ENCODE results near the gene C3orf49. TPM values are rescaled to one million over a fixed set of nuclear protein-coding genes. Genes with fewer than 3 reads are reported as not detected.

Gene C3orf49
- total and polyA plus RNA-seq, 4 donors: not detected

GRCh38 chr3:63880653-63881052, 61.6 kb downstream of the C3orf49 start:
- intact Hi-C loops (cut with DNase I): no loop called here
- Histone ChIP-seq H3K4me3 (ENCODE audit: low read length in 2 of 2) (no peak overlapping the region), H3K27me3 (ENCODE audit: control insufficient read depth in 1 of 2, insufficient read depth in 2 of 2, low read length in 1 of 2) (no peaks in the 10 kb centered on the region), H3K27ac (ENCODE audit: low read depth in 1 of 2, low read length in 2 of 2) (no peak overlapping the region), H3K9me3 (ENCODE audit: control insufficient read depth, low read length) (no peaks in the 10 kb centered on the region), H3K36me3 (ENCODE audit: control insufficient read depth in 1 of 2, insufficient read depth in 2 of 2, low read length in 1 of 2) (no peaks in the 10 kb centered on the region), H3K4me1 (ENCODE audit: control insufficient read depth in 1 of 2, insufficient read depth in 2 of 2, low read length in 2 of 2) (peaks cover 2 to 7% of the 10 kb centered on the region in 2 donors)
- DNase-seq (no peak), ATAC-seq (ENCODE audit: low FRiP score) (no peak)
- WGBS, 2 donors: 91 to 94% methylated on average over 5 of the region's 5 CpGs

- H3K9me3 ChIP-seq (ENCODE audit: control insufficient read depth, low read length): no peaks in the 10 kb centered on the region
- DNase-seq (no peak), ATAC-seq (ENCODE audit: low FRiP score) (no peak)
- H3K36me3 ChIP-seq (ENCODE audit: control insufficient read depth in 1 of 2, insufficient read depth in 2 of 2, low read length in 1 of 2): no peaks in the 10 kb centered on the region
- 61% methylated on average over 3 of the region's 3 CpGs for WGBS, 2 donors
- peaks cover 2 to 3% of the 10 kb centered on the region in 2 donors for H3K4me1 ChIP-seq (ENCODE audit: control insufficient read depth in 1 of 2, insufficient read depth in 2 of 2, low read length in 2 of 2)
- intact Hi-C loops (cut with DNase I): no loop called here
- H3K27me3 ChIP-seq (ENCODE audit: control insufficient read depth in 1 of 2, insufficient read depth in 2 of 2, low read length in 1 of 2): no peaks in the 10 kb centered on the region
- H3K27ac ChIP-seq (ENCODE audit: low read depth in 1 of 2, low read length in 2 of 2): no peak overlapping the region
- H3K4me3 ChIP-seq (ENCODE audit: low read length in 2 of 2): no peak overlapping the region
Observed at GRCh38 chr3:63886858-63887257, 67.8 kb downstream of the C3orf49 start.

- no peaks in the 10 kb centered on the region for H3K27me3 ChIP-seq (ENCODE audit: control insufficient read depth in 1 of 2, insufficient read depth in 2 of 2, low read length in 1 of 2)
- H3K36me3 ChIP-seq (ENCODE audit: control insufficient read depth in 1 of 2, insufficient read depth in 2 of 2, low read length in 1 of 2): no peaks in the 10 kb centered on the region
- intact Hi-C loops (cut with DNase I): no loop called here
- H3K27ac ChIP-seq (ENCODE audit: low read depth in 1 of 2, low read length in 2 of 2): no peak overlapping the region
- ATAC-seq (ENCODE audit: low FRiP score) (no peak), DNase-seq (no peak)
- no peak overlapping the region for H3K4me3 ChIP-seq (ENCODE audit: low read length in 2 of 2)
- peaks cover 3 to 4% of the 10 kb centered on the region in 2 donors for H3K4me1 ChIP-seq (ENCODE audit: control insufficient read depth in 1 of 2, insufficient read depth in 2 of 2, low read length in 2 of 2)
- H3K9me3 ChIP-seq (ENCODE audit: control insufficient read depth, low read length): no peaks in the 10 kb centered on the region
- WGBS, 2 donors: 96 to 98% methylated on average over 5 of the region's 5 CpGs
Observed at GRCh38 chr3:63891518-63891917, 72.4 kb downstream of the C3orf49 start.

- WGBS, 2 donors: 92 to 98% methylated on average over 1 of the region's 1 CpG
- no peak for ATAC-seq (ENCODE audit: low FRiP score)
- Histone ChIP-seq H3K9me3 (ENCODE audit: control insufficient read depth, low read length) (no peaks in the 10 kb centered on the region), H3K4me3 (ENCODE audit: low read length in 2 of 2) (no peak overlapping the region), H3K27ac (ENCODE audit: low read depth in 1 of 2, low read length in 2 of 2) (no peak overlapping the region), H3K36me3 (ENCODE audit: control insufficient read depth in 1 of 2, insufficient read depth in 2 of 2, low read length in 1 of 2) (no peaks in the 10 kb centered on the region), H3K27me3 (ENCODE audit: control insufficient read depth in 1 of 2, insufficient read depth in 2 of 2, low read length in 1 of 2) (no peaks in the 10 kb centered on the region), H3K4me1 (ENCODE audit: control insufficient read depth in 1 of 2, insufficient read depth in 2 of 2, low read length in 2 of 2) (peaks cover 1 to 3% of the 10 kb centered on the region in 2 donors)
- DNase-seq: no peak
- intact Hi-C loops (cut with DNase I): no loop called here
Observed at GRCh38 chr3:63892773-63893352, 73.8 kb downstream of the C3orf49 start.

- ATAC-seq (ENCODE audit: low FRiP score) (no peak), DNase-seq (no peak)
- Histone ChIP-seq H3K4me3 (ENCODE audit: low read length in 2 of 2) (no peak overlapping the region), H3K27ac (ENCODE audit: low read depth in 1 of 2, low read length in 2 of 2) (no peak overlapping the region), H3K27me3 (ENCODE audit: control insufficient read depth in 1 of 2, insufficient read depth in 2 of 2, low read length in 1 of 2) (no peaks in the 10 kb centered on the region), H3K4me1 (ENCODE audit: control insufficient read depth in 1 of 2, insufficient read depth in 2 of 2, low read length in 2 of 2) (peaks cover 1 to 3% of the 10 kb centered on the region in 2 donors), H3K36me3 (ENCODE audit: control insufficient read depth in 1 of 2, insufficient read depth in 2 of 2, low read length in 1 of 2) (peaks cover 0 to 2% of the 10 kb centered on the region in 2 donors), H3K9me3 (ENCODE audit: control insufficient read depth, low read length) (no peaks in the 10 kb centered on the region)
- intact Hi-C loops (cut with DNase I): no loop called here
- WGBS, 2 donors: 67 to 68% methylated on average over 5 of the region's 5 CpGs
Observed at GRCh38 chr3:63895422-63896189, 76.5 kb downstream of the C3orf49 start.

- H3K9me3 ChIP-seq (ENCODE audit: control insufficient read depth, low read length): no peaks in the 10 kb centered on the region
- no peaks in the 10 kb centered on the region for H3K27me3 ChIP-seq (ENCODE audit: control insufficient read depth in 1 of 2, insufficient read depth in 2 of 2, low read length in 1 of 2)
- no peak overlapping the region for H3K27ac ChIP-seq (ENCODE audit: low read depth in 1 of 2, low read length in 2 of 2)
- H3K36me3 ChIP-seq (ENCODE audit: control insufficient read depth in 1 of 2, insufficient read depth in 2 of 2, low read length in 1 of 2): peaks cover 0 to 2% of the 10 kb centered on the region in 2 donors
- intact Hi-C loops (cut with DNase I): no loop called here
- no peak for DNase-seq
- 74 to 77% methylated on average over 1 of the region's 1 CpG for WGBS, 2 donors
- no peak for ATAC-seq (ENCODE audit: low FRiP score)
- peaks cover 1 to 3% of the 10 kb centered on the region in 2 donors for H3K4me1 ChIP-seq (ENCODE audit: control insufficient read depth in 1 of 2, insufficient read depth in 2 of 2, low read length in 2 of 2)
- H3K4me3 ChIP-seq (ENCODE audit: low read length in 2 of 2): no peak overlapping the region
Observed at GRCh38 chr3:63896332-63897030, 77.4 kb downstream of the C3orf49 start.

Other genes with a start within 250 kb of the C3orf49 start
- gene SNTN, start 166.6 kb upstream of the C3orf49 start, total RNA-seq: not detected
- gene SNTN, start 166.6 kb upstream of the C3orf49 start, polyA plus RNA-seq: not detected
- 10 to 100 TPM; 53.8 TPM for gene THOC7, start 44.5 kb downstream of the C3orf49 start, total RNA-seq
- 100 to 1,000 TPM in 1 of 2 donors, 10 to 100 TPM in 1; 64.7 to 150 TPM for gene THOC7, start 44.5 kb downstream of the C3orf49 start, polyA plus RNA-seq
- gene ATXN7, start 44.6 kb downstream of the C3orf49 start, total RNA-seq: 10 to 100 TPM; 52.3 to 52.5 TPM
- 1 to 10 TPM; 4.1 to 6.0 TPM for gene ATXN7, start 44.6 kb downstream of the C3orf49 start, polyA plus RNA-seq
- gene SCAANT1, start 93.1 kb downstream of the C3orf49 start, total RNA-seq: not detected
- not detected for gene SCAANT1, start 93.1 kb downstream of the C3orf49 start, polyA plus RNA-seq
- gene PSMD6, start 204.2 kb downstream of the C3orf49 start, total RNA-seq: 10 to 100 TPM; 47.5 to 52.9 TPM
- gene PSMD6, start 204.2 kb downstream of the C3orf49 start, polyA plus RNA-seq: 10 to 100 TPM; 52.3 to 52.5 TPM